ENCODE measurements around the gene CEP63.

DNA sequence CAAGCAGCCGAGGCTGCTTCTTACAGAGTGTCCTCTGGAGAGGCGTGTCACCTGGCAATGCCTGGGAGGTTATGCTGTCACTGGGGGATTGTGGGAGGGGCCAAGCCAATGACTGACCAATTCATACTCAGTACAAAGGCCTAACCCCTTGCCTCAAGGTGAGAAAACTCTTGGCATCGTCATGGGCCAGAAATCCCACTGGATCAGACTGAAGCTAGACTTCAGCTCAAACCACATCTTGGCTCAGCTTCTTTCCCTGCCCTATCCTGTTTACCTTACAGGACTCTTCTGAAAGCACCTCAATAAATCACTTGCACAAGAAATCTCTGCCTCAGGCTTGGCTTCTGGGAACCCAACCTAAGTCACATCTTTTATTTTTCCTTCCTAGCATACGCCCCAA, 9.6 kb upstream of the CEP63 start:
- TF ChIP-seq, protein P1, sequence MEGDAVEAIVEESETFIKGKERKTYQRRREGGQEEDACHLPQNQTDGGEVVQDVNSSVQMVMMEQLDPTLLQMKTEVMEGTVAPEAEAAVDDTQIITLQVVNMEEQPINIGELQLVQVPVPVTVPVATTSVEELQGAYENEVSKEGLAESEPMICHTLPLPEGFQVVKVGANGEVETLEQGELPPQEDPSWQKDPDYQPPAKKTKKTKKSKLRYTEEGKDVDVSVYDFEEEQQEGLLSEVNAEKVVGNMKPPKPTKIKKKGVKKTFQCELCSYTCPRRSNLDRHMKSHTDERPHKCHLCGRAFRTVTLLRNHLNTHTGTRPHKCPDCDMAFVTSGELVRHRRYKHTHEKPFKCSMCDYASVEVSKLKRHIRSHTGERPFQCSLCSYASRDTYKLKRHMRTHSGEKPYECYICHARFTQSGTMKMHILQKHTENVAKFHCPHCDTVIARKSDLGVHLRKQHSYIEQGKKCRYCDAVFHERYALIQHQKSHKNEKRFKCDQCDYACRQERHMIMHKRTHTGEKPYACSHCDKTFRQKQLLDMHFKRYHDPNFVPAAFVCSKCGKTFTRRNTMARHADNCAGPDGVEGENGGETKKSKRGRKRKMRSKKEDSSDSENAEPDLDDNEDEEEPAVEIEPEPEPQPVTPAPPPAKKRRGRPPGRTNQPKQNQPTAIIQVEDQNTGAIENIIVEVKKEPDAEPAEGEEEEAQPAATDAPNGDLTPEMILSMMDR (IDR thresholded peaks at IDR 0.05 in 4 of 5, conservative IDR thresholded peaks at IDR 0.05 in 1 of 5), result no peak
- TF ChIP-seq POLR2A (IDR thresholded peaks at IDR 0.05), result no peak
